ENCODE results near the gene PDZRN3.

Gene PDZRN3

DNA sequence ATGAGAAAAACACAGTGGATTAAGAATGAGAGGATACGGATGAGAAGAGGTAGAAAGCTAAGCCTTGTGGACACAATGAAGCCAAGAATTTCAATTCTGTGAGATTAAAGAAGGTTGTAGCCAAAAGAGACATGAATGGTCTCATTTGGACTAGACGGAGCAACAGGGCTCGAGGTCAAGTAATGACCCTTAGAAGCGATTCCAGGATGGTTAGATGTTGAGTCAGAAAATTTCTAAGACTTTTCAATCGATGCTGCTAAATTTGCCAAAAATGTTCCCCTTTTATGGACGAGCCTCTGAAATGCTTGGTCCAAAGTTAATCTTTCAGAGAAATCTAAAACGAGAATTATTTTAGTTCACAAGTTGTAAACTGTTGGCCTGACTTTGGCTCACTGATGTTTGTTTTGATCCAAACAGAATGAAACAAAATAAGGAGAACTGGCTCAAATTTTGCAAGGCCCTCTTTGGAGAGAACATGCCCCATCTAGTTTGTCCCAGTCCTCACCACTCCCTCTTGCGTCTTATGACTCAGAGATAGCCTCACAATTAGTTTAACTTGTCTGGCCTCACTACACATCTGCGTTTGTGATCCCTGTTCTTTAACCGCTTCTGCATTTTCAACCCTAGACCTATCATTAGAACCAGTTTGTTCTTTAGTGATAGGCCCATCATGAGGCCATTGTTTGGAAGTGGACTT, 235.5 kb downstream of the PDZRN3 start:
- no peak for DNase-seq (ENCODE audit: low read depth in 2 of 2)

DNA sequence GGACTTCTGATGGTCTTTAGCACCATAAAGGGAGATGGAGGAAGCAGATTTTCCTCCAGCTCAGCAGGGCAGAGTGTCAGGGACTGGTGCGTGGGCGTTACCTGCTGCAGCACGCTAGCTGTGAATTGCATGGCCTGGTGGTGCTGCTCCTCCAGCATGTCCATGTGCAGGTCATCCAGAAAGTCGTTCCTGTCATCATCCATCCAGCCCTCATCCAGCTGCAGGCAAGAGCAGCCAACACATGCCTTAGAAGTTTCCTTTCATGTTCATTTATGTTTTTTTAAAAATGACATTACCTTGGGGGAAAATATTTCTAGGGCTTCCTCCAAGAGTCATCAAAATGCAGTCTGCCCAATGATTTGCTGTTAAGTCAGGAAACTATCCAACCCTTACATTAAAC, 239.2 kb downstream of the PDZRN3 start:
- no peak for DNase-seq (ENCODE audit: low read depth in 2 of 2)

DNA sequence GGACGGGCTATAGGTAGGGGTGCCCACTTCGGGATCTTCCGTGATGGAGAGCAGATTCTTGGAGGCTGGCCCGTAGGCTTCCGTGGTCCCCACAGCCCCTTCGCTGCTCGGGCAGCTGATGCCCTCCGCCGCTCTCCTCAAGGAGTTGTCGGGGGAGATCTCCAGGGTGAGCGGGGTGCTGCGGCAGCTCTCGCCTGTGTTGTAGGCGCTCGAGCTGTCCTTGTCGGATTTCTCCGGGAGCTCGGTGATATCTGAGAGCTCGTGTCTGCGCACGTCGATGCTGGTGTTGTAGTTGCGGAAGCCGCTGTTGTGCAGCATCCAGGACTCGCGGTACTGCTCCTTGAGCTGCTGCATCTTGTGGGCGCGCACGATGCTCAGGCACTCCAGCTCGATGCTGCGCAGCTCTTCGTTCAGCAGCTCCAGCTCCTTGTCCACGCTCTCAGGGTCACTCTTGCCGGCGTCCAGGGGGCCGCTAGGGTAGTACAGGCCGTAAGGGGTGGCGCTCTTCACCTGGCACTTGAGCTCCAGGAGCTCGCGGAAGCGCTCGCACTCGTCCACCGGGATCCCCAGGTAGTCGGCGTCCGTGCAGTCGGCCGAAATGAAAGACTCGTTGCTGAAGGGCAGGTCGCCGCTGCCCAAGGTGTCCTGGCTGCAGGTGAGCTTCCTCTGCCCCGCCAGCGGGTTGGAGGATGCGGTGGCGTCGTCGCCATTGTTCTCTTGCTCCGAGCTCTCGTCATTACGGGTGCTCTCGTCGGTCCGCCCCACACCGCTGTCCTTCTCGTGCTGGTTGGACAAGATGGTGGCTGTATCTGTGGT, 240.4 kb downstream of the PDZRN3 start:
- DNase-seq (ENCODE audit: low read depth in 2 of 2), result no peak

- DNase-seq (ENCODE audit: low read depth in 2 of 2), result no peak
These were observed 241.2 kb downstream of the PDZRN3 start for GRCh38 chr3:73383470-73384049.

GRCh38 chr3:73381551-73381950, 243.2 kb downstream of the PDZRN3 start:
- no peak for DNase-seq (ENCODE audit: low read depth in 2 of 2)

DNA sequence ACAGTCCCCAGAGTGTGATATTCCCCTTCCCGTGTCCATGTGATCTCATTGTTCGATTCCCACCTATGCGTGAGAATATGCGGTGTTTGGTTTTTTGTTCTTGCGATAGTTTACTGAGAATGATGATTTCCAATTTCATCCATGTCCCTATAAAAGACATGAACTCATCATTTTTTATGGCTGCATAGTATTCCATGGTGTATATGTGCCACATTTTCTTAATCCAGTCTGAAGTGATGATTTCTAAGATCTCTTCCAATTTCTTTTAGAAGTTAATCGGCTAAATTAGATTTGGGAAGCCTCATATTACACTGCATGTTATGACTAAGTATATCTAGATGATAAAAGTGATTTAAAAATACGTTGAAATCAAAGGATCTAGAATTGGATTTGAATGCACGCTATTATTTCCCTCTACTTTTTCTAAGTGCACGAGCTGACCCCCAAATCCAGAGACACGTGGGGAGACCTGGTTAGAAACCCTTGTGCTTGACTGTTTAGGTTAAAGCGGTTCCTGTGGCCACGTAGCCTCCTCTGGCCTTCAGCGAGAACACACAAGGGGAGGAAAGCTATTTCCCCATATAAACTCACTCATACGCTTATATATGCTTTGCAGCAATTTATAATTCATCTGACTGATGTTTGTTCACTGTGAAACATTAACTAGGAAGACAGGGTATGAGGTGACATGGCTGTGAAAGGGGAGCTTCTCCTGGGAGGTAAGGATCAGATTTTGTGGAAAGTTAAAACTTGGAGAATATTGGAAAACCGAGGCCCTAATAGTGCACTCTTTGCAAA, 243.8 kb downstream of the PDZRN3 start:
- DNase-seq (ENCODE audit: low read depth in 2 of 2), result no peak

DNA sequence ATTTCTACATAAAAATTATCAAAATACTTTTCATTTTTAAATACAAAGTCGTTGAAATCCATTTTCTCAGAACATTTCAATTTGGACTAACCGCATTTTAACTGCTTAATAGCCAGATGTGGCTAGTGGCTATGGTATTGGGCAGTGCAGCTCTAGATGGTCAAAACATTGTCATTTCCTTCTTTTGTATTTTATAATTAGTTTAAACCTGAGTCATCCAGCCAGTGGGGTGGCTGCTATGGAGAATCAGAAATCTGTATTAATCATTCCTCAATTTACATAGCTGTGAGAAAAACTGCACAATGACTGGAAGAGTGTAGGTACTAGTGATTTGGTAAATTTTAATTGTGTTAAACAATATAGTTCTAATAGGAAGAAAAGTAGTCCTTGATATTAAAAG, 245.3 kb downstream of the PDZRN3 start:
- DNase-seq (ENCODE audit: low read depth in 2 of 2), result no peak

- no peak for DNase-seq (ENCODE audit: low read depth in 2 of 2)
These were observed 246.5 kb downstream of the PDZRN3 start for GRCh38 chr3:73378207-73378606.

- no peak for DNase-seq (ENCODE audit: low read depth in 2 of 2)
These were observed 258.9 kb downstream of the PDZRN3 start for GRCh38 chr3:73365756-73366397.

- no peak for DNase-seq (ENCODE audit: low read depth in 2 of 2)
These were observed 260.2 kb downstream of the PDZRN3 start for GRCh38 chr3:73364517-73364916.

DNA sequence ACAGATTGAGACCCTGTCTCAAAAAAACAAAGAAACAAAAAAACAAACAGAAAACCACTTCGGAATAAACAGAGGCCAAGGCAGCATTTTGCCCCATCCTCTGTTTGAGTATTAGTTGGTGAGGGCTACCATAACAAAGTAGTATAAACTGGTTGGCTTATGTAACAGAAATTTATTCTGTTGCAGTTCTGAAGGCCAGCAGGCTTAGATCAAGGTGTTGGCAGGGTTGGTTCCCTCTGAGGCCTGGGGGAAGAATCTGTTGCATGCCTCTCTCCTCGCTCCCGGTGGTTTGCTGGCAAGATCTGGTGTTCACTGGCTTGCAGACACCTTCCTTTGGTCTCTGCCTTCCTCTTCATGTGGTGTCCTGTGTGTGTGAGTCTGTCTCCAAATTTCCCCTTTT, 261.6 kb downstream of the PDZRN3 start:
- DNase-seq (ENCODE audit: low read depth in 2 of 2), result no peak

- DNase-seq (ENCODE audit: low read depth in 2 of 2), result no peak
These were observed 263.1 kb downstream of the PDZRN3 start for GRCh38 chr3:73361591-73361990.

DNA sequence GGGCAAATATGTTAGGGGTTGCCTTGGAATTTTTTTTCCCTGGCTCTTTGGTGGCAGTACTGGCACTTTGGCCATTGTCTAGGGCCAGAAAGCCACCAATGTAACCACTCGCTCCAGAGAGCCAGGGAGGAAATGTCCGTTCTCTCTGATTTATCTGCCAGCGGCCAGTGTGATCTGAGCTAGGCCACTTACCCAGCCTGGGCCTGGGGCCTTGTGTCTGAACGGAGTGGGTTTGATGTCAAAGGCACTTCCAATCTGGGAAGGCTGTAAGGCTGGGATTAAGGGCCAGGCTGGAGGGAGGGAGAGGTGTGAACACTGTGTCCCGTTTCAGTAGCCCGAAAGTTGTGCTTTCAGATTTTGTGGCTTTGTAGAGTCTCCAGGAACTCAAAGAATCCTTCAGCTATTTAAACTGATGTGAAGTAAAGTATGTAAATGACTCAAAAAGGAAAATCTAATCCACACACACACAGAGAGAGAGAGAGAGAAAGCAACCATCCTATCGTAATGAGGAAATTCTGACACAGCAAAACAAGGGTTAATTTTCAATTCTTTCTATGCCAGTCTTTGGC, 271.0 kb downstream of the PDZRN3 start:
- DNase-seq (ENCODE audit: low read depth in 2 of 2), result no peak

DNA sequence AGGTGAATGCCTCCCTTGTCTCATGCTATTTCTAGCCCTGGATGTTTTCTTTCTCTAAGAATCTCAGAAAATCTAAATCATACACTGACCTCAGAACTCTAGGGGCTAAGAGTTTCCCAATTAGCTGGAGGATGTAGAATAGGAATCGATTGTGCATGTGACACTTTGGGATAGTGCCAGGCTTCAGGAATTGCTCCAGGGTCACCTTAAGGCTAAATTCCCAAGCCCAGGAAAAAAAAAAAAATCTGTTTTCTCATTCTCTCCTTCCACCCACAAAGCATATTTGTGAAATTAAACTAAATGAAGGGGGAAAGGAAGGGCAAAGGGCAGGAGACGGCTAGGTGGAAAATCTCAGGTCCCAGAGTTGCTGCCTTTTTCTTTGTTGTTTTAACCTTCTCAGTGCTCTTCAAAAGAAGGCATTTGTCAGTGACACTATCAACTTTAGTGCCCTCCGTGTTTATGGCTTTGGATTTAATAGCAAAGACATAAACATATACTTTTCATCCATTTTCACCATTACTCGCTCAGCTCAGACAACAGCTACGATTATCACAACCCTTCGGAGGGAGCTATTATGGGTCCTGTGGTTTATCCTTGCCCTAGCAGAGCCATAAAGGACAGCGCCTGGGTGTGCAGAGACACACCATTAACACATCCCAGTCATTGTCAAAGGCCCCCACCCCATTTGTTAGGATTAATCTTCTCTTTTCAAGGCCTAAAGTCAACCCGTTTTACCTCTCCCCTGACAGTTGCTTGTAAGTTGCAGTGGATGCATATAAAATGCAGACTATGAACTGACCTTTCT, 271.7 kb downstream of the PDZRN3 start:
- no peak for DNase-seq (ENCODE audit: low read depth in 2 of 2)

DNA sequence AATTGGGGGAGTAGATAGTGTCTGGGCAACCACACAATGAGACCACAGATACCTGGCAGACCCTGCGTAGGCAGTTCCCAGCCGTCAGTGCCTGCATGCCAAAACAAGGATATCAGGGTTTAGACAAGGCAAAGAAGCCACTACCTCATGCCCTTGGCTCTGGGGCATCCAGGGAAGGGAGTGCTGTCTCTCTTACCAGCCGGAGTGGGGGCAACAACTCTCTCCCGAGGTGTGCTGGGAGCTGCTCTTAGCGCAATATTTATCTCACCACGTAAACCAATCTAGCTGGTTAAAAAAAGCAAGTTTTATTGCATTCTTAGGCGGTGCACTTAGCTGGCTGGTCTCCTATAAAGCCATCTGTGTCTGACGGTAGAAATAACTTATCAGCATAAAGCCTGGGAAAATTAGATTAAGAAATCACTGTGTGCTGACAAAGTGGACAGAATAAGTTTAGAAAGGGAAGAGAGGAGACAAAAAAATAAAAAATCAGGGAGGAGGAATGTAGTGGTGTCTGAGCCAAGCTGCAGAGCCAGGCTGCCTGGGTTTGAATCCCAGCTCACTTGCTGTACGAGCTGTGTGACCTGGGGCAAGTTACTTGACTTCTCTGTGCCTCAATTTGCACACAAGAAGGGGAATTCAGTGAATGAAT, 273.2 kb downstream of the PDZRN3 start:
- no peak for DNase-seq (ENCODE audit: low read depth in 2 of 2)

- DNase-seq (ENCODE audit: low read depth in 2 of 2), result no peak
These were observed 273.7 kb downstream of the PDZRN3 start for GRCh38 chr3:73350996-73351395.

DNA sequence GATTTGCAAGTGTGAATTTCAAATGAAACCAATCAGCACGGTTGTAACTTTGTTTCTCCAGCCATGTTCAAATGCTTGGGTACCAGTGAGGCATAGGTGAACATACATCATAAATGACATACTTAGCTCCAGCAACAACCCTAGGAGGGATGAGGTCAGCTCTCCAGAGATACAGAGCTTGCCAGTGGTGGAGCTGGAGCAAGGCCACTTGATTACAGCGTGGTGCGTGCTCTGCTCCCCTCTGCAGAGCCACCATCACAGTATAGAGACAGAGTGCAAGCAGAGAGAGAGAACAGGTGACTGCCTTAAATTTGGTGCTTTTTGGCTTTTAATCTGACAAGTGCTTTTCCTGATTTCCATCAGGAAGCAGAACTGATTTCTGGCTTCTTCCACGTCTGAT, 275.1 kb downstream of the PDZRN3 start:
- DNase-seq (ENCODE audit: low read depth in 2 of 2), result no peak

- DNase-seq (ENCODE audit: low read depth in 2 of 2), result no peak
These were observed 282.7 kb downstream of the PDZRN3 start for GRCh38 chr3:73342077-73342476.

DNA sequence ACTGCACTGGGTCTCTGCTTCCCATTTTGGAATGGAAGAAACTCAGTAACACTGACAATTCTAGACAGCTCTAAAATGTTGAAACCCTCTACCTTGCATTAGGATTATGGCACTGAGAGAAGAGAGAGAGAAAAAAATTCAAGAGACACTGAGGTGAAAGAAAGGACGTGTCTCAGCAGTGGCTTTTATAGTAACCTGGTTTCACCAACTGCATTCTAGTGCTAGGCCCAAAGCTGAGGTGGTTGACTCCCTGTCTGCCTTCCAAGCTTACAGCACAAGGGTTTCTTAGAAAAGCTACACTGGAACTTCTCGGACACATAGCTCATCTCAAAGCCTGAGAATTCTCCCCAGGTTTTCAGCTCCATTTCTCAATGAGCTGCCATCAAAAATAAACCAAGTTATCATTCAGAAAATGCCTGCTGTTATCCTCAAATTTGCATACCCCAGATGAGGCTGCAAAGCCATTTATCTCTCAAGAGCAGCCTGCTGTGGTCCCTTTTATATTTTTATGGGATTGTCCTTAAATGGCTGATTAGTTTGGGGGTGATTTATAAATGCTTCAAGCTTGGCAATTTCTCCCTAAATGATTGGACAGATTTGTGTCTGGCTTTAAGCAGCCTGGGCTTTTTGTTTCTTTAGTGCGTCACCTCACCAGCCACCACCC, 283.3 kb downstream of the PDZRN3 start:
- no peak for DNase-seq (ENCODE audit: low read depth in 2 of 2)

Data from stimulated activated CD8-positive, alpha-beta memory T cell treated with anti-CD3 and anti-CD28 coated beads, Interleukin-2, amount 100 ng/mL, for 1 hour (primary cell).